Stimulated activated CD4-positive, alpha-beta T cell treated with anti-CD3 and anti-CD28 coated beads, Interleukin-4, amount 100 ng/mL, for 1 hour (primary cell): ENCODE results near the gene C1orf50.
"Not testable (repeated sequence)": the region's sequence is repeated elsewhere in the genome, so short reads cannot be mapped to it uniquely, and the experiment has no call there.

Experiments
- DNase-seq: peaks from one replicate; pipeline ENCODE4 v3.0.0-alpha.2; 2020

Gene C1orf50

DNA sequence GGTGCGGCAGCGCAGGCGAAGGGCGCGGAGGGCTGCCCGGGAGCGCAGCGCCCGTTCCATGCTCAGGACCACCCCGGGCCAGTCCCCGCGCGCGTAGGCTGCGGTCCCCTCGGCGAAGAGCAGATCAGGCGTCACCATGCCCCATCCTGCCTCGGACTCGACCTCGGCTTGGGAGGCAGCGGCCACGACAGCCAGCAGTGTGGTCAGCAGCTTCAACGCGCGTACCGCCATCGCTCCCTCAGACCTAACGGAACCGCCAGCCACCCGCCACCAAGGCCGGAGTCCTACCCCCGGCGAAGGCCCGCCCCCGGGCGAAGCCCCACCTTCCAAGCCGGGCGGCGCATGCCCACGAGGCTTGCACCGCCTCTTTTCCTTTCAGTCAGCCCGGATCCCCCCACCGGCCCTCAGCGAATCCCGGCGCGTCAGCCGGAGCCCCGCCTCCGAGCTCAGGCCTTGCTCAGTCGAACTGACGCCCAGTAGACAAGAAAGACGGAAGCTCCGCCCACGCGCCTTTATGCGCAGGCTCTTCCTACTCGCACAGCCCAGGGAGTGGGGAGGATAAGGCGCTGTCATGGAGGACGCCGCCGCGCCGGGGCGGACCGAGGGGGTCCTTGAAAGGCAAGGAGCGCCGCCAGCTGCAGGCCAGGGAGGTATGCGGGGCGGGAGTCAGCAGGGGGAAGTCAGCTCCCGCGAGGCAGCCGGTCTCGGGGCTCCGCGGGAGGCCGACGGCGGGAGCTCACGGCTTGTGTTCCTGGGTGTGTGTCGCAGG is at the start of gene C1orf50, which contains the start of gene P3H1:
Gene C1orf50 (plus strand): TSS at position 509 of the 769 bp plus-strand sequence. CDS start 63 bp downstream, at position 572.
Gene P3H1 (minus strand): TSS at position 288 of the 769 bp plus-strand sequence. CDS start 57 bp downstream, at position 231.
- peak; percentile 99 for DNase-seq

DNA sequence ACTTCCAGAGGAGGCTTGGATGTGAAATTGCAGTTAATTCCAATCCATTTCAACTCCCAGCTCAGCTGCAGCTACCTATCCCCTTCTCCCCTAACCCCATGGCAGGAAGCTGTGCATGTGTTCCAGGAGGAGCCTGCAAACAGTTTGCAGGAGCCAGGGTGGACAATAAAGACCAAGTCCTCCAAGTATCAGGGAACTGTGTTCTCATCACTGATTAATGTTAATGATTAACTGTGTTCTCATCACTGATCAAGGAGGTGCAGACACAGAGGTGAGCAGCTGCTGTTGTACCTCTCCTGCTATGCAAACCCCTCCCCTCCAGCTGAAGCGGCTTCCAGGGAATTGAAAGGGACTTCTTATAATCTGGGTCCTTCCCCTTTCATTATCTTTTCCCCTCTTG is 46.2 kb upstream of the C1orf50 start:
- no peak for DNase-seq

DNA sequence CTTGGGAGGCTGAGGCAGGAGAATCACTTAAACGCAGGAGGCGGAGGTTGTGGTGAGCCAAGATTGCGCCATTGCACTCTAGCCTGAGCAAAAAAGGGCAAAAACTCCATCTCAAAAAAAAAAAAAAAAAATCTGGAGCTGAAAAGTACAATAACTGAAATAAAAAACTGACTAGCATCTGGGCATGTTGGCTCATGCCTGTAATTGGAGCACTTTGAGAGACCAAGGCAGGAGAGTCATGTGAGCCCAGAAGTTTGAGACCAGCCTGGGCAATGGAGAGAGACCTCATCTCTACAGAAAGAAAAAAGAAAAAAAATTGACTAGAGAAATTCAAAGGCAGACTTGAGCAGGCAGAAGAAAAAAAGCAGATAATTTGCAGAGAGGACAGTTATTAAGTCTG is 45.1 kb upstream of the C1orf50 start:
- no peak for DNase-seq

DNA sequence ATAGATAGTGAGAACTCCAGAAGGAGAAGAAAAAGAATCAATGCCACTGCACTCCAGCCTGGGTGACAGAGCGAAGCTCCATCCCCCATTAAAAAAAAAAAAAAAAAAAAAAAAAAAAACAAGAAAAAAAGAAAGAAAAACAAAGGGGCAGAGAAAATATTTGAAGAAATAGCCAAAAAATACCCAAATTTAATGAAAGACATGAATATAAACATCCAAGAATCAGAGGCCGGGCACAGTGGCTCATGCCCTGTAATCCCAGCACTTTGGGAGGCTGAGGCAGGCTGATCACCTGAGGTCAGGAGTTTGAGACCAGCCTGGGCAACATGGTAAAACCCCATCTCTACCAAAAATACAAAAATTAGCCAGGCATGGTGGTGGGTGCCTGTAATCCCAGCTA is 44.6 kb upstream of the C1orf50 start:
- DNase-seq, result not testable (repeated sequence)

DNA sequence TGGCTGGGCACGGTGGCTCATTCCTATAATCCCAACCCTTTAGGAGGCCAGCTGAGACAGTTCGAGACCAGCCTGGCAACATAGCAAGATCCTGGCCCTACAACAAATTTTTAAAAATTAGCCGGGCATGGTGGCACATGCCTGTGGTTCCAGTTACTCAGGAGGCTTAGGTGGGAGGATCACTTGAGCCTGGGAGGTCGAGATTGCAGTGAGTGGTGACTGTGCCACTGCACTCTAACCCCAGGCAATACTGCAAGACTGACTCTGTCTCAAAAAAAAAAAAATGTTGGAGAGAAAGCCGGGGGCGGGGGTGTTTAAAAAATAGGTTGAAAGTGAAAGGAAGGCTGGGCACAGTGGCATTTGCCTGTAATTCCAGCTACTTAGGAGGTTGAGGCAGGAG is 43.5 kb upstream of the C1orf50 start:
- no peak for DNase-seq

DNA sequence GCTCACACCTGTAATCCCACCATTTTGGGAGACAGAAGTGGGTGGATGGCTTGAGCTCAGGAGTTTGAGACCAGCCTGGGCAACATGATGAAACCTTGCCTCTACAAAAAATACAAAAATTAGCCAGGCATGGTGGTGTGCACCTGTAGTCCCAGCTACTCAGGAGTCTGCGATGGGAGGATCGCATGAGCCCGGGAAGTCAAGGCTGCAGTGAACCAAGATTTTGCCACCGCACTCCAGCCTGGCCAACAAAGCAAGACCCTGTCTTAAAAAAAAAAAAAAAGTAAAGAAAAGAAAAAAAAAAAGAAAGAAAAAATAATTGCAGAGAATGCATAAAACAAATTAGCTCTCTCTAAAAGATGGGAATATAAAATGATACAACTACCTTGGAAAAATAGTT is 41.2 kb upstream of the C1orf50 start:
- not testable (repeated sequence) for DNase-seq

DNA sequence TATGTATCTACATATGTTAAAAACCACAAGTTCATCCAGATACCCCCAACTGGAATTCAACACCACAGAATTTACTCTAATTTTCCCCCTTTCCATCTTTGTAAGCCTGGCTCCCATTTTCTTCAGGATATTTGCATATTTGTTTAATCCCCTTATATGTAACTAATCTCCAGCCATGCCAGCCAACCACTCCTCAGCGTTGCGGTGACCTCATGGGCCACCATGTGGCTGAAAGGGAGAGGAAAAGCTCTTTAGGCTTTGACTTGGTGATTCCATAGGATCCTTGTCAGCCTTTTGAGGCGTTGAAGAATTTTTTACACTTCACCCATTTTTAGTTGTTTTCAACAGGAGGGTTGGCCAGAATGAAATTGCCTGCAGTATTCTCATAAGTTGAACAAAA is 37.0 kb upstream of the C1orf50 start:
- no peak for DNase-seq

DNA sequence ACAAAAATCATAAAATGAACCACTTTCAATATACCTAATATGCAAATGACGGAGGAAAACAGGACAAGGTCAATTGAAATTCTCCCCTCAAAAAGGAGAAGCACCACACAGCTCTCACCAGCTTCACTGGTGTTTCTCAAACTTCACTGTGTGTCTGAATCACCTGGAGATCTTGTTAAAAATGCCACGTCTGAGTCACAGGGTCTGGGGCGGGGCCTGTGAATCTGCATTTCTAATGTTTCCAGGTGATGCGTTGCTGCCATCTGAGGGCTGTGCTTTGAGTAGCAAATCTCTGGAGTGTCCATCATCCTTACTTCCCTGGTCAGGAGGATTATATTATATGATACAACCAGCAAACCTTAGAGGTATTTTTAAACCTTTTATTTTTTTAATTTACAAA is 36.1 kb upstream of the C1orf50 start:
- peak; percentile 54 for DNase-seq

DNA sequence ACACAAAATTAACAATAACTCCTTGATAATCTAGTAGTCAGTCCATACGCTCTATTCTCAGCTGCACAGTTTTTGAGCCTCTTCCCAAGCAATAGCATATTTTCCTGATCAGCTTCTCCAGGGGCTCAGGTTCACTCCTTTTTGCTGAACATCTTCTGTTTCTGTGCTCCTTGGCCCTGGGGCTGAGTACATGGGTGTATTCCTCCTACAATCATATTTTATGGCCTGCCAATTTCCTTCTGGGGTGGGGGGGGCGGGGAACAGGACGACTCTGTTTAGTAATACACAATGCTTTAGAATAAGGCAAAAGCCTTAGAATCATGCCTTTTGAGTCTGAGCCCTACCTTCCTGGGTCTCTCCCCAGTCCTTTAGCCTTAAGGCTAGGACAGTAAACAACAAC is 35.5 kb upstream of the C1orf50 start:
- no peak for DNase-seq

DNA sequence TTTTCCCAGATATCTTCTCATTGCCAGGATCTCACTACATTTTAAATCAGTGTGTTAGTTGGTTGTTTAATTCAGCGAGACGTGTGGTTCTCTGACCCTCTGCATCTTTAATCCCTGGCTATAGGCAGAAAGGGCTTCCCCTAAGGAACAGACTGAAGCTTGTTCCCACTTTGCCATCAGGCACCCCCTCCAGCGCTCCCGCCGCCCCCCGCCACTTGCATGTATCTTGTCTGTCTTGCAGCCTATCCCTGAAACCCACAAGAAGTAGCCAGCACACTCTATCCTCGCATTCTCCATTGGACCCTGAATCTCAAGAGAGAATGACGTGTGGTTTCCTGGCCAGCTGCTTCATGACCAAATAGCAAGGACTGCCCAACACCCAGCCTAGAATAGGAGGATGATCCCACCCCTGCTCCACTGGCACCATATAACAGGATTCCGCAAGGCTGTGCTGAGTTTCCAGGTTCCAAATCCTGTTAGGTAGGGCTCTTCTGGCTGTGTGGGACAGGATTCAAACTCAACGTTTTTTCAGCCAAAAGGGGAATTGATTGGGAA is 34.8 kb upstream of the C1orf50 start:
- no peak for DNase-seq

DNA sequence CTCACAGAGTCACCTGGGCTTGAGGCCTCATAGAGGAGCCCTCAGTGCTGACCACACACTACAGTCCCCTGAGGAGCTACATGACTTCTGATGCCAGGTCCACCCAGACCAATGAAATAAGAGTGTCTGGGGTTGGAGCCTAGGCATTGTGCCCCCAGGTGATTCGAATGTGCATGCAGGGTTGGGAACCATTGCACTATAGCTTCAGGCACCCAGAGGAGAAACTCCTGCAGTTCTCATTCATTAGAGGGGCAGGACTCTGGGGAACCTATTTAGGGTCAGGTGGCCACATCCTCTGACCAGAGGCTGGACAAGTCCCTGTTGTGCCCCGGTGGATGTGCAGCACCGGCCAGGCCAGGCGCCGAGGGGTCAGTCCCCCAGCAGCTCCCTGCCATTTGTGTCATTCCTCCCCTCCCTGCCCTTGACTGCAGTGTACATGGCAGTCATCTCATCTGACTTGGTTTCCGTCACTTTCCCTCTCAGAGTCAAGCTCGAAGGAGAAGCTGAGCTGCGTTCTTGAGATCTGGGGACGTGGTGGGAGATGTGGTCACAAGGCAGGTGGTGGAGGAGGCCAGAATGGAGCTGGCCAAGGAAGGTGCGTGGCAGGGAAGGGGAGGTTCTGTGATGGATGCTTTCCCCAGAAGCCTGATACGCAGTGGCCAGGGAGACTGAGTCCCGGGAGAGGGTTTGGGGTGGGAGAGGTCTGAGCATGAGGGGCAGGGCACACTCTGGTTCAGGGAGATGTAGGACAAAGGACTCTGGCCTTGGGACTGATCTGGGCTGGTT is 33.4 kb upstream of the C1orf50 start:
- DNase-seq, result no peak

DNA sequence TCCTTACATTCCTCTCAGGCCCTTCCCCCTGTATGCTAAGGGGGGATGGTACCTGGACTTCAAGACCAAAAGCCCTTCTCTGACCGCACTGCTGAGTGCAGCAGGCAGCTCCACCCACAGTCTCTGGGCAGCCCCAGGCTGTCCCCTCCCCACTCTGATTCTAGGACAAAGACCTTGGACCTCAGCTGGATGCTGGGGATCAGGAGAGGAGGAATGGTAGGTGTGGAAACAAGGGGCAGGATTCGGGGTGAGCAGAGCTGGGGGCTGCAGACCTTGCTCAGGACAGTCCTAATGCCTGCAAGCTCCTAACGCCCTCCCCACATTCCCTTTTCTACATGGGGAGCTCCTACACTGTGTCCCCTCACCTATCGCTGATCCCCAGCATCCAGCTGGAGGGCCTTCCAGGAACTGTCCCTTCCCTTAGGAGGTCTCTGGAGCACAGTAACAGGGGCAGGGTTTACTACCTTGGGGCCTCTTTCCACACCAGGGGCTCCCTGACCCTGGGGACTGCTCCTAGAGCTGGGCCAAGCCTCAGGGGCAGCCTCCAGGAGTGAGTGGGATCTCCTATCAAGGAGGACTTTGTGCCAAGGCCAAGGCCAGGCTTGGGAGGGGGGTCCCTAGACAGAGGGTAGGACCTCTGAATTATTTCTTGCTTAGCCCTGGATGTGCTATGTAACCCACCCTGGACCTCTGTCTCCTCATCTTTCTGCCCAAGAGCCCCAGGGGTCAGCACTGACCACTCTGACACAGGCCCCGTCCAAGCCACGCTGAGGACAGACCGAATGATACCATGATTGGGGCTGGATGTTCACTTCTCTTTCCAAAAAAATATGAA is 32.6 kb upstream of the C1orf50 start:
- no peak for DNase-seq

DNA sequence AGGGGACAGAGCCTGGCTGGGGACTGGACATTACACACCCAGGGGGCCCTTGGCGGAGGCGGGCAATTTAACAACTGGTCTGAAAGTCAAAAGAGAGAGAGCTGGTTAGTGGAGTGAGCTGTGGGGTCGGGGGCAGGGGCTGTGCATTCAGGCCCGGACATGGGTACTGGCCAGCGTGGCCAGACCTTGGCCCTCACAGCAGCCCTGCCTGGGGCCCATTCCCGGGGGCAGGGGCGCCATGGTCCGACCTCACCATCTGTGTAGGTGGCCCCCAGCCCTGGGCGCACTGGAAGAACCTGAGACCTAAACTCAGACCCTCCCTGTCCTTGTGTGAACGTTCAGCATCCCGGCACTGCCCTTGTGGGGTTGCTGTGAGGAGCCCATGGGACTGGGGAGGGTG is 32.0 kb upstream of the C1orf50 start:
- DNase-seq, result no peak

DNA sequence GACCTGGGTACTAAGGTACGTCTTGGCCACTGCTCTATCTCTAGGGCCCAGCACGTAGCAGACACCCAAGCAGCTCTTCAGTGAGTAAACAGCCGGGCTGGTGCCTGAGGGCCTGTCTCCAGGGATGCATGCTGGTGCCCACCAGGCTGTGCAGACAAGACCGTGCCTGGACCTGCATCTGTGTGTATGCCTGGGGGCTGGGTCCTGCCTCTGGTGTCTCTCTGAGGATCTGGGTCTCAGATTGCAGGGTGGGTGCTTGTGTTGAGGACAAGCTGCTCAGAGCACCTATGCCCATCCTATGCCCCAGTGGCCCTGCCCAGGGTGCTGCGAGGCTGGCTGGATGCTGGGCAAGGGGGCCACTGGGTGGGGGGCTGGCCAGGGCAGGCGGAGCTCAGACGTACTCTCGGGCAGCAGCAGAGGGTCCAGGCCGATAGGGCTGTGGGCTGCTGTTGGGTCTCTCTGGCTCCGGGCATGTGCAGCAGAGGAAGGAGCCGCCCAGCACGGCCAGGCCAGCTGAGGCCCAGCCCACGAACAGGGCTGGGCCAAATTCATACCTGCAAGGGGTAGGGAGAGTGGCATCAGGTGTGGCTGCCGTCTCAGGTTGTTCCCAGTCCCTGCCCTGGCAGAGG is 31.5 kb upstream of the C1orf50 start:
- no peak for DNase-seq

DNA sequence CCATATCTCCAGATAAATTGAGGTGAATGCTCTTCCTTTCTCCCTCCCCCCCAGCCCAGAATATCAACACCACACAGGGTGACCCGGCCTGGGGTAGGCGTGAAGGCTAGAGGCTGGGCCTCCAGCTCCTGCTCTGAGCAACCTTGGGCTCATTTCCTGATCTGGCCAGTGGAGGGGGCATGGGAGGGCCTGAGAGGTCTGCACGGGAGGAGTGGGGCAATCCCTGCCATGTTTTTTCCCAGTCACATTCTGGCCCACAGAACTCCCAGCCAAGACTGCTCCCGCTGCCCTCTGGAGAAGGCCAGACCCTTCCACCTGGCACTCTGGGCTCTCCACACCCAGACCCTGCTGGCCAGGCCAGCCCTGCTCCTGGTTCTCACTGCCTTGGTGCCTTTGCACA is 30.9 kb upstream of the C1orf50 start:
- DNase-seq, result no peak

DNA sequence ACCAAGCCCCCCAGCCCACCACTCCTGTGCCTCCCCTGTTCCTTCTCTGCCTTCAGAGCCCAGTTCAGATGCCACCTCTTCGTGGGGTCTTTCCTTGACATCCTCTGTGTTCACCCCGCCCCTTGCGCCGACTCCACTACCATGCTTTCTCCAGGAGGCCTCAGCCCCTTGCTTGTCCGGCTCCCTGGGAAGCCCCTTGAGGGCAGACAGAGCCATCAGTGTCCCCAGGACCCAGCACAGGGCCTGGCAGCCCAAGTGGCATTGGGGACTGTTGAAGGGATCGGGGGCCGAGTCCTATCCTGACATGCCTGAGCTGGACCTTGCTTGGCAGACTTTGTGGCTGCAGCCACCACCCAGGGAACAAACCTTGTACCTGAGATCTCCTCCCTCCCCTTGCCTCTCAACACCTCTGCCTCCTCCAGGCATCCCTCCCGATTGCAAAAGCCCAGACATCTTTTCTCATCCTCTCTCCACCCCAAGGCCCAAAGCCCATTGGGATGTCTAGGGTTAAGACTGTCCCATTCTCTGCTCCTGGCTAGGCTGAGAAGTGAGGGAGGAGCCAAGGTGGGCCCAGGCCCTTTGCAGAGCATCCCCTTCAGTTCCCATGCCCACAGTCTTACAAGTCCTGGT is 30.4 kb upstream of the C1orf50 start:
- DNase-seq, result no peak

DNA sequence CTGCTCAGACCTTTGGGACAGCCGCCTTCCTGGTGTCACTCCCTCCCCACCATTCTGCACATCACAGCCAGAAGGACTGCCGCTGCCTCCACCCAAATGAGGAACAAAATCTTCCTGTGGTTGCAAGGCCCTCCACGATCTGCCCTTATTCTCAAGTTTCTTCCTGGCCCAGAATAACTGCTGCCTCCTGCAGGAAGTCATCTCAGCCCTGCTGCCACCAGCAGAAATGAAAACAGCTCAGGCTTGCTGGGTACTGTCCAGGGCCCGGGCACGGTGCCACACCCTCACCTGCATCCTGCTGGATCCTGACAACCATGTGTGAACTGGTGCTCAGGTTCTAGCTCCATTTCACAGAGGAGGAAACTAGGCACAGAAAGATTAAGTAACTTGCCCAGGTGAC is 29.8 kb upstream of the C1orf50 start:
- no peak for DNase-seq

DNA sequence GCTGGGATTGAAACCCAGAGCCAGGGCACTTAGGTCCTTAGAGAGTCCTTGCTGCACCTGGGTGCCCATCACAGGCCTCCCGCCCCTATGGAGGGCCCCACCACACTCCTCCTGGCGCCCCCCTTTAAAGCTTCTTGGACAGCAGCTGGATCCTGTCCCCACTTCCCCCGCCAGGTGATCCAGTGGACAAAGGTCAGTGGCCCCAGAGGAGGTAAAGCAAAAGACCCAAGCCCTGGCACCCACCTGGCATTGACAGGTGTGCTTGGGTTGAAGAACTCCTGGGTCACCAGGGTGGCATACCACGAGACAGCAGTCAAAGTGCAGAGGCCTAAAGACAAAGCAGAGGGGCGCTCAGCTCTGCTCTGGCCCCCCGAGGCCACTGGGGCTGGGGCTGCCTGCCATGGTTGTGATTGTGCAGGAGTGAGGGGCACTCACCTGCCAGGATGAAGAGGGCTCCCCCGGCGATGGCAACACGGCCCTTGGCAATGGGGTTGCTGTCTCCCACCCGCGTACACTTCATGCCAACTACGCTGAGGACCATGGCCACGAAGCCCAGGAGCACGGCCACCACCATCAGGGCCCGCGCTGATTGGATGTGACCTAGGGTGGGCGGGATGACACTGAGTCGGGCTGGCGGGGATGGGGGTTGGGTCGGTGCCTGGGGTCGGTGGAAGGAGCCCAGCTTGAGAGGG is 28.9 kb upstream of the C1orf50 start:
- no peak for DNase-seq

DNA sequence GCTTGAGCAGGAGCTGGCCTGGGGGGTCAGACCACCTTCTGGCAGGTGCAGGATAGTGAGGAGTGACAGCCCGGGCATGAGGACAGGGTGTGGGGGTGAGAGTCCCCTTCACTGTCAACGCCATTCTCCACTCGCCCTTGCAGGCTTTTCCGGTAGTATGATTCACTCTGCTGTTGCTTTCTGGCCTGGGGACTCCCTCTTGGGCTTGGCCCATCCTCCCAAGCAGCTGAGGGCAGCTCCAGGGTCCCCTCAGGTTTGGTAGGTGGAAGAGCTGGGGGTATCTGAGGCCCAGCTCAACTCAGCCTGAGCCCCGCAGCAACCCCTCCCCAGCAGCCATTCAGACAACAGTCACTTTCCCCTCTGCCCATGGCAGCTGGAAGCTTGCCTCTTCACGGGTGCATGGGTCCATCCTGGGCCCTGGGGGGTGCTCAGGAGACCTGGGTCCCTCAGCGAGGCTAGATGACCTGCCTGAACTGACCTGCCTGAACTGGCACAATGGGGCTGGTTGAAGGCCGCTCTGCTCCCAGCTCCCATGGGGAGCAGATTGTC is 28.3 kb upstream of the C1orf50 start:
- no peak for DNase-seq

DNA sequence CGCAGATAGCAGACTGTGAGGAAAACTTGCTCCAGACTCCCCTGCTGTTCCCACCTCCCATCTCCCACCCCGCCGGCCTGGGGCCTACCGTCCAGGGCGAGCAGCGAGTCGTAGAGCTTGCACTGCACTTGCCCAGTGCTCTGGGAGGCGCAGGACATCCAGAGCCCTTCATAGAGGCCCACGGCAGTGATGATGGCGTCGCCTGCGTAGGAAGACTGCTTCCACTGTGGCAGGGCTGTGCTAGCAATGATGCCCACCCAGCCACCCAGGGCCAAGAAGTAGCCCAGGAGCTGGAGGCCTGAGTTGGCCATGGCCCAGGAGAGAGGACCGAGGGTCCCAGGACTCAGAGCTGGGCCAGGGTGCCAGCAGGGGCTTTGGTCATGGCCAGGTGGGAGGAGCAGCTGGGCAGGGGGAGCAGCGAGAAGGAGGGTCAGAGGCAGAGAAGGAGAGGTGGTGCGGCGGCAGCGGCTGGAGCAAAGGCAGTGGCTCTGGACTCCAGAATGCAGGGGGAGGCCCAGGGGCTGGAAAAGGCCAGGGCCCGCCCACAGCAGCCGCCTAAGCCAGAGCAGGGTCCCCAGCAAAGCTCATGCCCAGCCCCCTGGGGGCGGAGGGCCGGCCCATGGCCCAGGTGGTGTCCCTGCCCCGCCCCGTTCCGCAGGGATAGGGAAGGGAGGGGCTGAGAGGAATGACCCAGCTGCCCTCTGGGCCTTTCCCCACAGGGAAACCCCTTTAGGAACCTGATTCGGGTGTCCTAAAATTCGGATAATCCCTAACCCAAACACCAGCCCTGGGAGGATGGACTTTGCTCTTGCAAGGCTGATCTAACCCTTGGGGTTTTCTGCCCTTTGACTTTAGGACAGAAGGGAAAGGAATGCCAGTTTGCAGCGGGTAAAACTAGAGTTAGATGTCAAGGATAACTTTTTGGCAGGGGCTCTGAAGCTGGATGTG is 27.0 kb upstream of the C1orf50 start, which contains the start of gene CLDN19:
Gene CLDN19 (minus strand): TSS at position 484 of the 948 bp plus-strand sequence. CDS start 173 bp downstream, at position 311.
- DNase-seq, result no peak
